Caco-2 (cell line): ENCODE measurements around the gene B3GALT6. TPM values are rescaled to one million over a fixed set of nuclear protein-coding genes. Genes with fewer than 3 reads are reported as not detected.

ENCODE experiments used
- BruUV-seq: library from RNA; stranded (reverse); fragments of 400-500 nt; replicated peaks from 2 replicates; lab custom pipeline; 2021; lab: Mats Ljungman, UMichigan
- CTCF ChIA-PET: fragments of 300-600 bp; sonication (Branson Sonifier 250); formaldehyde crosslinking; loops from one replicate; lab custom pipeline; 2022; ENCODE audit warnings: antibody characterized with exemption; lab: Charles Lee
- POLR2A ChIA-PET: fragments of 300-600 bp; sonication (Branson Sonifier 250); formaldehyde crosslinking; loops from one replicate; lab custom pipeline; 2022; ENCODE audit warnings: antibody characterized with exemption; lab: Charles Lee
- DNase-seq, 2 experiments: peaks; one replicate each; pipeline versions ENCODE4 v3.0.0 to v3.0.0-alpha.2; 2020 to 2022
- H3K27me3 ChIP-seq: replicated peaks from 2 replicates; pipeline ENCODE4 v1.6.0; 2011; ENCODE audit warnings: low read length; ENCODE audit not compliant: control insufficient read depth, insufficient read depth
- H3K36me3 ChIP-seq: 2 replicates; pipeline ENCODE4 v1.5.1; 2011; ENCODE audit warnings: low read length; ENCODE audit not compliant: control insufficient read depth, insufficient read depth
- H3K4me1 ChIP-seq: fragments of 250-450 bp; sonication (Bioruptor Pico); 2 replicates; pipeline ENCODE4 v1.5.1; 2020; ENCODE audit warnings: mild to moderate bottlenecking
- H3K4me3 ChIP-seq: 2 replicates; pipeline ENCODE4 v1.5.1; 2011; ENCODE audit warnings: low read depth, mild to moderate bottlenecking, control low read depth, low read length
- H3K9me3 ChIP-seq: fragments of 250-450 bp; sonication (Bioruptor Pico); 2 replicates; pipeline ENCODE4 v1.5.1; 2020; ENCODE audit warnings: mild to moderate bottlenecking, moderate library complexity
- H3K27ac Mint-ChIP-seq: one replicate; pipeline ENCODE4 v1.8.0; 2022; ENCODE audit warnings: mixed read lengths; ENCODE audit not compliant: unreplicated experiment
- H3K27me3 Mint-ChIP-seq: one replicate; pipeline ENCODE4 v1.8.0; 2022; ENCODE audit warnings: mixed read lengths; ENCODE audit not compliant: insufficient read depth, unreplicated experiment
- H3K36me3 Mint-ChIP-seq: one replicate; pipeline ENCODE4 v1.8.0; 2022; ENCODE audit warnings: mild to moderate bottlenecking, mixed read lengths; ENCODE audit not compliant: insufficient read depth, unreplicated experiment
- H3K4me1 Mint-ChIP-seq: one replicate; pipeline ENCODE4 v1.8.0; 2022; ENCODE audit warnings: low read depth, mixed read lengths; ENCODE audit not compliant: unreplicated experiment
- H3K4me3 Mint-ChIP-seq: one replicate; pipeline ENCODE4 v1.8.0; 2022; ENCODE audit warnings: mild to moderate bottlenecking, moderate library complexity, mixed read lengths; ENCODE audit not compliant: unreplicated experiment
- H3K9me3 Mint-ChIP-seq: one replicate; pipeline ENCODE4 v1.8.0; 2022; ENCODE audit warnings: mixed read lengths; ENCODE audit not compliant: unreplicated experiment
- intact Hi-C: fragments of 100-400 bp; cut with micrococcal nuclease; formaldehyde crosslinking; loops from one replicate; pipeline ENCODE4 v1.10.0; 2022; ENCODE audit not compliant: unreplicated experiment
- total RNA-seq: library from RNA; stranded (reverse); gene quantifications from 2 replicates; pipeline ENCODE4 v1.2.3, GENCODE V29; 2022
- TF ChIP-seq, protein P1 (sequence below), 2 experiments: fragments of 200-600 bp in 1 of 2; IDR thresholded peaks; 1 replicate in 1 of 2; 2 replicates in 1 of 2; pipeline versions ENCODE4 v1.5.1 to v1.8.0; 2011 to 2022; ENCODE audit warnings: antibody characterized with exemption in 1 of 2, control low read depth in 1 of 2, inconsistent platforms in 1 of 2, low read depth in 1 of 2, low read length in 1 of 2, mild to moderate bottlenecking in 1 of 2, moderate library complexity in 1 of 2; ENCODE audit not compliant: insufficient read depth in 1 of 2, severe bottlenecking in 1 of 2, unreplicated experiment in 1 of 2

Gene B3GALT6
- total RNA-seq, 1 experiment from 2014 or later = 24.8 TPM

DNA sequence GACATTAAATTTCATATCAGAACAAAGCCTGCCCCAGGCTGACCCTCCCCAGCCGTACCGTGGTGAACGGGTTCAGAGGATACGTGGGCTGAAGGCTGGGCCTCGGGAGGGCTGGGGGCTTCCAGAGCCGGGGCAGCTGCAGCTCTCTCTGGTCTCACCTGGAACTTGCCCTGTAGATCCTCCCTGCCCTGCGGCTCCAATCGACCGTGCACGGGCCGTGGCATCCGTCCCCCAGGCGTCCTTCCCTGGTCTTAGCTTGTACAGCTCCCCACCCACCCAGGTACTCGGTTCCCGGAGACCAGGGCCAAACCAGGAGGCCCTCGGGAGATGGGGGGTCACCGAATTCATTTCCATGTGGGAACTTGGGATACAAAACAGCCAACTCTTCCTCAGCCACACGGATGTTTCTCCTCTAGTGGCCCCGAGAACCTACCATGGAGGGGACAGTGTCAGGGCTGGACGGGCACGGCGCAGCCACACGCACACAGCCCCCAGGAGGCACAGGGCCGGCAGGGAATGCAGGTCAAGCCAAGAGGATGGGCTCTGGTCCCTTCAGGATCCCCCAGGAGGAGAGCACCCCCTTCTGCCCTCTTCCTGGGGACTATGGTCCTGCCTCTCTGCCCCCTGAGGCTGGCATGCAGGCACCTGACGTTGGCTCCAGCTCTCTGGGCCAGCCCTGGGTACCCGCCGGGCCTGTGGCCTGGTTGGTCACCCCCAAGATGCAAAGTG is 3.1 kb downstream of the B3GALT6 start:
- peaks cover 6% of the 10 kb centered on the region for H3K4me1 Mint-ChIP-seq
- ChIA-PET CTCF (no interaction called here), POLR2A (interaction anchor here (0.6 kb wide), 1 partner anchor 90 kb away, joined by 3 read pairs; no protein-coding TSS in a partner anchor)
- BruUV-seq = no TSS peak
- Histone ChIP-seq H3K27me3 (no peaks in the 10 kb centered on the region), H3K36me3 (no peaks in the 10 kb centered on the region), H3K4me3 (no peak overlapping the region), H3K4me1 (peaks cover 41% of the 10 kb centered on the region), H3K9me3 (no peaks in the 10 kb centered on the region)
- H3K4me3 Mint-ChIP-seq = no peak overlapping the region
- H3K27ac Mint-ChIP-seq = no peak overlapping the region
- no peaks in the 10 kb centered on the region for H3K27me3 Mint-ChIP-seq
- TF ChIP-seq, protein P1, sequence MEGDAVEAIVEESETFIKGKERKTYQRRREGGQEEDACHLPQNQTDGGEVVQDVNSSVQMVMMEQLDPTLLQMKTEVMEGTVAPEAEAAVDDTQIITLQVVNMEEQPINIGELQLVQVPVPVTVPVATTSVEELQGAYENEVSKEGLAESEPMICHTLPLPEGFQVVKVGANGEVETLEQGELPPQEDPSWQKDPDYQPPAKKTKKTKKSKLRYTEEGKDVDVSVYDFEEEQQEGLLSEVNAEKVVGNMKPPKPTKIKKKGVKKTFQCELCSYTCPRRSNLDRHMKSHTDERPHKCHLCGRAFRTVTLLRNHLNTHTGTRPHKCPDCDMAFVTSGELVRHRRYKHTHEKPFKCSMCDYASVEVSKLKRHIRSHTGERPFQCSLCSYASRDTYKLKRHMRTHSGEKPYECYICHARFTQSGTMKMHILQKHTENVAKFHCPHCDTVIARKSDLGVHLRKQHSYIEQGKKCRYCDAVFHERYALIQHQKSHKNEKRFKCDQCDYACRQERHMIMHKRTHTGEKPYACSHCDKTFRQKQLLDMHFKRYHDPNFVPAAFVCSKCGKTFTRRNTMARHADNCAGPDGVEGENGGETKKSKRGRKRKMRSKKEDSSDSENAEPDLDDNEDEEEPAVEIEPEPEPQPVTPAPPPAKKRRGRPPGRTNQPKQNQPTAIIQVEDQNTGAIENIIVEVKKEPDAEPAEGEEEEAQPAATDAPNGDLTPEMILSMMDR (IDR thresholded peaks at IDR 0.05; ENCODE audit: insufficient read depth in 1 of 2, low read depth in 1 of 2, low read length in 1 of 2, severe bottlenecking in 1 of 2, unreplicated experiment in 1 of 2) = no peak
- H3K36me3 Mint-ChIP-seq = peaks cover 41% of the 10 kb centered on the region
- intact Hi-C loops = no loop called here
- no peak for DNase-seq
- H3K9me3 Mint-ChIP-seq = no peaks in the 10 kb centered on the region

DNA sequence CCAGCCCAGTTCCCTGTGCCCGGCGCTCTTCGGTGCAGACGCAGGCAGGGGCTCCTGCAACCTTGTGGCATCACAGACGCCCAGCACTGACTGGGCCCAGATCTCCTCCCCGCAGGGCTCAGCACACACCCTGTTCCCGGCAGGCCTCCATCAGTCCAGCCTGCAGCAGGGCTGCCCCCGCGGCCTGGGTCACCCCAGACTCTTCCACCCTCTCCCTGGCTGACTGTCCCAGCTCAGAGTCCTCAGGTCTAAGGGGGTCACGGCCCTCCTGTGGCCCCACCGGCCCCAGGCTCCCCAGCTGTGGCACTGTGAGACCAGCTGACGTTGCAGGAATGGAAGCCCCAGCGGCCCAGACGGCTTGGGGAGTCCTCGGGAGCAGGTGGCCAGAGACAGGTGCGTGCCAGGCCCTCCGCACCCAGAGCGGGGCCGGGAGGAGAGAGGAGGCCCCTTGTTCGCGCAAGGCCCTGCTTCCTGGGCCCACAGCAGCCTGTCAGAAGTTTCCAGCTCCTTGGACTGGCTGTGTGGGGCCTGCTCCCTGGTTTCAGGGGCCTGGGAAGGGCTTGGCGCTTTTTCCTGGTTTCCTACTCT is 4.2 kb downstream of the B3GALT6 start:
- no peak overlapping the region for H3K27ac Mint-ChIP-seq
- no peaks in the 10 kb centered on the region for H3K36me3 ChIP-seq
- H3K27me3 ChIP-seq = no peaks in the 10 kb centered on the region
- POLR2A ChIA-PET = no interaction called here
- peaks cover 41% of the 10 kb centered on the region for H3K4me1 ChIP-seq
- no peak overlapping the region for H3K4me3 Mint-ChIP-seq
- H3K9me3 ChIP-seq = no peaks in the 10 kb centered on the region
- TF ChIP-seq, protein P1 (IDR thresholded peaks at IDR 0.05; ENCODE audit: insufficient read depth in 1 of 2, low read depth in 1 of 2, low read length in 1 of 2, severe bottlenecking in 1 of 2, unreplicated experiment in 1 of 2) = no peak
- no peaks in the 10 kb centered on the region for H3K27me3 Mint-ChIP-seq
- intact Hi-C loops = no loop called here
- DNase-seq = no peak
- H3K4me3 ChIP-seq = no peak overlapping the region
- CTCF ChIA-PET = no interaction called here
- BruUV-seq = no TSS peak
- no peaks in the 10 kb centered on the region for H3K9me3 Mint-ChIP-seq
- no peaks in the 10 kb centered on the region for H3K4me1 Mint-ChIP-seq
- peaks cover 38% of the 10 kb centered on the region for H3K36me3 Mint-ChIP-seq

DNA sequence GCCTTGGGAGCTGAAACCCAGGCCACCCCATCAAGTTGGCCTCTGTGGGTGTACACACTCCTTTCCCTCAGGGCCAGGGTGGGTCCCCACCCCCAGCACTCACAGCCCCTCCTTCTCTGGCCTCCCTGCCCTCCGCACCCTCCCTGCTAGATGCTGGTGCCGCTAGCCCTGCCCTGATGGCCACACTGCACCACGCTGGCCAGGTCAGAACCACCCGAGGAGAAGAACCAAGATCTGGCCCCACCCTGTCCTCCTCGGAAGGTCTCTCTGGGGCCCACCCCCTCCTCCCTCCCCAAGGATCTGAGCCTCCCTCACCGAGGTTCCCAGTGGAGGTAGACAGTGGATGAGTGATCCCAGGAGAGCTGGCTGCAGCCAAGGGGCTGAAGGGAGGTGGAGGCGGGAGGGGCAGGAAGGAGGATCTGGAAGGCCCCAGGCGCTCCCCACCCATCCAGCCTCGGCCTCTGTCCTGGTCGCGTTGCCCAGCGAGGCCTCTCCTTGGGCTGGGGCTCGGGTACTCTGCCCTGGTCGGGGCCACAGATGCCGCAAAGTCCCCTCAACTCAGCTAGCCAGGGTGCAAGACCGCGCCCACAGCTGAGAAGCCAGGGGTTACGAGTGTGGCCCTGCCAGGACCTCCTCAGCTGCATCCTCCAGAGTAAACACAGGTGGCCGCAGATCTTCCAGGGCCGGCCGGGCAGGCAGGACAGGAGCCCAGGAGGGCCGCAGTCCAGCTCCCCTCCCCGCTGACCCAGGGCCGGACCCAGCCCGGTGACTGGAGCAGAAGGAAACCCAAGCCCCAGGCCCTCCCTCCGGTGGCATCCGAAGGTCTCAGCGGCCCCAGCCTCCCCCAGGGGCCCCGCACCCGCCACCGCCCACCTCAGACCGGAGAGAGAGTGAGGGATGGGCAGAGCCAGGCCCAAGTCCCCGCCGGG is 5.2 kb downstream of the B3GALT6 start:
- intact Hi-C loops = no loop called here
- no peaks in the 10 kb centered on the region for H3K27me3 Mint-ChIP-seq
- H3K4me1 Mint-ChIP-seq = no peaks in the 10 kb centered on the region
- H3K9me3 Mint-ChIP-seq = no peaks in the 10 kb centered on the region
- TF ChIP-seq, protein P1 (IDR thresholded peaks at IDR 0.05; ENCODE audit: insufficient read depth in 1 of 2, low read depth in 1 of 2, low read length in 1 of 2, severe bottlenecking in 1 of 2, unreplicated experiment in 1 of 2) = no peak
- POLR2A ChIA-PET = no interaction called here
- no peaks in the 10 kb centered on the region for H3K27me3 ChIP-seq
- H3K4me3 ChIP-seq = no peak overlapping the region
- H3K36me3 Mint-ChIP-seq = peaks cover 43% of the 10 kb centered on the region
- DNase-seq = no peak
- H3K27ac Mint-ChIP-seq = no peak overlapping the region
- BruUV-seq = no TSS peak
- H3K36me3 ChIP-seq = no peaks in the 10 kb centered on the region
- peaks cover 41% of the 10 kb centered on the region for H3K4me1 ChIP-seq
- H3K4me3 Mint-ChIP-seq = no peak overlapping the region
- CTCF ChIA-PET = interaction anchor here (0.7 kb wide), 1 partner anchor 152 kb away, joined by 3 read pairs; no protein-coding TSS in a partner anchor
- H3K9me3 ChIP-seq = no peaks in the 10 kb centered on the region
